Measurements from ENCODE around the gene SLC35B4.
"Not testable (repeated sequence)": the region's sequence is repeated elsewhere in the genome, so short reads cannot be mapped to it uniquely, and the experiment has no call there.

The SLC35B4 gene

GRCh38 chr7:134330974-134331373 is 14.2 kb upstream of the SLC35B4 start:
- no peak for DNase-seq

DNA sequence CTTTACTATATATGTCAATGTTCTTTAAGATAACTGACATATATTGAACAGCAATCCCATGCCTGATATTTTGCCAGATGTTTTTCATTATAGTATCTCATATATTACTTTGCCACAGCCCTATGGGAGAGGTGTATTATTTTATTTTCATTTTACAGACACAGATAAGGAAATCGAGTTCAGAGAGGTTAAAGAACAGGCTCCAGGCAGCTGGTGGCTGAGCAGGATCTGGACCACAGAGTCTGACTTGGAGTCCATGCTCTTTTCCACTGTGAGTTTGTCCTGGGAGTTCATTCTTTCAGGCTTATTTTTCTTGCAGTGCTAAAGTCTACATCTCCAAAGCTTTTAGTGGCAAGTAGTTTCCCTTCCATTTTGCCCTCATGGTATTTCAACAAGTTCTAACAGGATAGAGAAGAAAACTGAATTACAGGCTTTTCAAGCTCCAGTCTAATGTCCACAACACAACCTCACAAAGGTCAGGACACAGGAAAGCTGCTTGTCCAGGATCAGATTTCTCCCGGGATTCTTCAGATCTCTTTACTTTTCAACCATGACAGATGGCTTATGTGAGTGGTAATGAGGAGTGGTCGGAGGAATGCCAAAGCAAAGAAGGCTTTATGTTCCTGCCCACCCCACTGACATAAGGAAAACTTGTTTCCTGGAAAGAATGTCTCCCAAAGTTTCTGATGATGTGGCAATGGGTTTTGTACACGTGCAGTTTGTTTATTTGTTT is 13.1 kb upstream of the SLC35B4 start:
- no peak for DNase-seq

DNA sequence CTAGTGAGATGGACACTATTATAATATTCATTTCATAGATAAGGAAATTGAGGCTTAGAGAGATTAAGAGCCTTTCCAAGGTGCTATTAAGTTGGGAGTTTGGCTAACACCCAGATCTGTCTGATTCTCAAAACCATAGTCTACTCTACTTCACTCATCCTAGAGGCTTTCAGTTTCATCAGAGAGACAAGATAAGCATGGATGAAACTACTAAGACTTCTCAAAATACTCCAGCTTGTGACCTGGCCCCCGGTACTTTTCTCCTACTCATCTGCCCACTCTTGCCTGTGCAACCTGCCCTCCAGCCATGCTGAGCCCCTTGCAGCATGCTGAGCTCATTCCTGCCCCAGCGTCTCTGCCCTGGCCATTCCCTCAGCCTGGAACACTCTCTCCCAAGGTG is 12.2 kb upstream of the SLC35B4 start:
- no peak for DNase-seq

- peak; percentile 47 to 61 for DNase-seq
These were observed 11.2 kb upstream of the SLC35B4 start for GRCh38 chr7:134327896-134328295.

DNA sequence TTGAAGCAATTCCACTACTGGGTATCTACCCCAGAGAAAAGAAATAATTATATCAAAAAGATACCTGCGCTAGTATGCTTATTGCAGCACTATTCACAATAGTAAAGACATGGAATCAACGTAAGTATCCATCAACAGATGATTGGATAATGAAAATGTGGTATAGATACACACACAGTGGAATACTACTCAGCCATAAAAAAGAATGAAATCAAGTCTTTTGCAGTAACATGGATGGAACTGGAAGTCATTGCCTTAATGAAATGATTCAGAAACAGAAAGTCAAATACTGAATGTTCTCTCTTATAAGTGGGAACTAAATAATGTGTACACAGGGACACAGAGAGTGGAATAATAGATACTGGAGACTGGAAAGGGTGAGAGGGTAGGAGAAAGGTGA is 7.4 kb upstream of the SLC35B4 start:
- DNase-seq: no peak

- no peak for DNase-seq
These were observed 3.5 kb upstream of the SLC35B4 start for GRCh38 chr7:134320201-134320600.

DNA sequence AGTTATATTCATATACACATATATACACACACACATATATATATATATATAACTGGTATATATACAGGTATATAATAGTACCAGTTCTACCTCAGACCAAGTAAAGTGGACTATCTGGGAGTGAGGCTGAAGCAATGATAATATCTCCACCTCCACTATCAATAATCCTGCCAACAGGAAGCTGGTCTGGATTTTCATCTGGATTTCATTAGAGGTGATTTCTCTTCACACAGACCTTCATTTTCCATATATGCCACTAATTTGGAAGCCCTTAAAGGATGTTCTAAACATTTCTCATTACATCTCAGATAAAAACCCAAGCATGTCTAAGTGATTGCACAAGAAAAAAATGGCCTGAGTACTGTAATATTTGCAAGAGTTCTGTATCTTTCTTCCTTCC is 1.7 kb upstream of the SLC35B4 start:
- no peak for DNase-seq

DNA sequence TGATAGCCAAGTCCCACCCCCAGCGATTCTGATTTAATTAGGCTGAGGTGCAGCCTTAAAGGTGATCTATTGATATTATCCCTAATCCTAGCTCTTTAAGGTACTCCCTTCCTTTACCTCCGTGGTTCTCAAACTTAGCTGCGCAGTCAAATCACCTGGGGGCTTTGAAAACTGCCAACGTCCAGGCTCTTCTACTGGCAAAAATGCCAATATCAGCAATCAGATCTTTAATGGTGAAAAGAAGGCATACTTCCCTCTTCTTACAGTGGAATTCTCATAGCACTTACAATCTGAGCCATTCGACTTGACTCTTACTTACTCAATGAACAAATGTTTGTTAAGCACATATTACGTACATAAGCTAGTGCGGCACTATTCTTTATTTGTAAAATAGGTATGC is 704 bp upstream of the SLC35B4 start:
- no peak for DNase-seq

- DNase-seq: no peak
These were observed 821 bp downstream of the SLC35B4 start for GRCh38 chr7:134315679-134316538.

GRCh38 chr7:134313543-134313942 is 3.2 kb downstream of the SLC35B4 start:
- DNase-seq: no peak

GRCh38 chr7:134312717-134313116 is 4.0 kb downstream of the SLC35B4 start:
- DNase-seq: no peak

- DNase-seq: no peak
These were observed 4.9 kb downstream of the SLC35B4 start for GRCh38 chr7:134311807-134312206.

DNA sequence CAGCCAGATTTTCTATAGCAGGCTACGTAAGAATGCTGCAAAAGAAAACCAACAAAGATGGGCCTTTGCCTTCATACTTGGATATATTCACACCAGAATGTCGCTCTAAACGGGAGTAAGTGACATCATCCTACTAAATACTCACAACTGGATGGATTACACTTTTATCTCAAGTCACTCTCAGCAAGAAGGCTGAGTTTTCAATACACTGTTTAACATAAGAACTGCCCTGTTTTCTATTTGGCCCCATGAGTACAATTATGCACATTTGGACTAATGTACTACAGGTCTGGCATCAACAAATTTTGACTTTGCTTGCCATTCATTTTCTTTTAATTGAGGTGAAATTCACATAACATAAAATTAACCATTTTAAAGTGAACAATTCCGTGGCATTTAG is 8.2 kb downstream of the SLC35B4 start:
- DNase-seq: no peak

DNA sequence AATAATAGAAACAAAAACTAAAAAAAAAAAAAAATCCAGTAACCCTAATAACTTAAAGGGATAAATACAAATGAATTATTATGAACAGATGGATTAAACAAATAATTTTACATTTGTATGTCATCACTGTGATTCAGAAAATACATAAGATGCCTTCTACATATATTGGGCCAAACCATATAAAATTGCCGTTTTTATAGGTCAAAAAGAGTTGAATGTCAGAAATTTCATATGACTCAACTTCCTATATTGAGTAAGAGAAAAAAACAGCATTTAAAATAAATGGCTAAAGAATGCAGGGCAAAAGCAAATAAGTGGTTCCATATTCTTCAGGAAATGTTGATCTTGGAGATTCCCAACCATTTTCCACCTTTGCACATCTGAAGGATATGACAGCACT is 9.4 kb downstream of the SLC35B4 start:
- no peak for DNase-seq

DNA sequence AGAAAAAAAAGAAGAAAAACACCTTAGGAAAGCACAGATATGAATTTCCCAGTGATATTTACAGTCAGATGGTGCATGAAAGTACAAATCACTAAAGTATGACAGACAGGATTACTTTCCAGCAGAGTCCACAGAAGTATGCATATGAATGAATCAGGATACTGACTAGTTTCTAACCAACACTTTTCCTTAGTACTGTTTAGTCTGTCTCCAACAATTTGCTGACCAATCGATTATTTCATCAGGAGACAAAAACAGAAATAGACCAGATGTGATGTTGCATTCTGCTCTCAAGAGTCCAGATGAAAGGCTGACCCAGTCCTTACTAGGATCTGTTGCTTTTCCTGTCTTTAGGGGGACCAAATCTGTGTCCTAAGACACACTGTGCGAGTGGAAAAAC is 14.6 kb downstream of the SLC35B4 start:
- DNase-seq: no peak

- no peak for DNase-seq
These were observed 15.1 kb downstream of the SLC35B4 start for GRCh38 chr7:134301592-134301991.

GRCh38 chr7:134300988-134301387 is 15.7 kb downstream of the SLC35B4 start:
- no peak for DNase-seq

- DNase-seq: no peak
These were observed 17.6 kb downstream of the SLC35B4 start for GRCh38 chr7:134298902-134299683.

GRCh38 chr7:134297489-134297888 is 19.2 kb downstream of the SLC35B4 start:
- DNase-seq: no peak

GRCh38 chr7:134295982-134296381 is 20.7 kb downstream of the SLC35B4 start:
- DNase-seq: not testable (repeated sequence)

GRCh38 chr7:134293002-134293740 is 23.6 kb downstream of the SLC35B4 start:
- no peak for DNase-seq

DNA sequence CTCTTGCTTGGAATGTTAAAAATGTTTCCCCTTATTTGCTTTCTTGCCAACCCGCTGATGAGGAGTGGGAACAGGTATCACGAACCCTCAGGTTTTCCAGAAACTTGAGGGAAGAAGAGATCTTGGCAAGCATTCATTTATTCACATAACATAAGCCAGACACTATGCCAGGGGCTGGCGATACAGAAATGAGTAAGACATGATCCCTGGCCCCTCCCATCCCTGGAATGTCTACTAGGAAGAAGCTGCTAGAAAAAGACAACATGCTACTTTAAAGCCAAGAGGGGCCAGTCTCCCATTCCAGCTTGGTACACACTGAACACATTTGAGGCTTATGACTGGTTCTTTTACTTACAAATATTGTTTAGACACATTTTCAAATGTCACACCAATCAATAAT is 26.4 kb downstream of the SLC35B4 start:
- DNase-seq: no peak

DNA sequence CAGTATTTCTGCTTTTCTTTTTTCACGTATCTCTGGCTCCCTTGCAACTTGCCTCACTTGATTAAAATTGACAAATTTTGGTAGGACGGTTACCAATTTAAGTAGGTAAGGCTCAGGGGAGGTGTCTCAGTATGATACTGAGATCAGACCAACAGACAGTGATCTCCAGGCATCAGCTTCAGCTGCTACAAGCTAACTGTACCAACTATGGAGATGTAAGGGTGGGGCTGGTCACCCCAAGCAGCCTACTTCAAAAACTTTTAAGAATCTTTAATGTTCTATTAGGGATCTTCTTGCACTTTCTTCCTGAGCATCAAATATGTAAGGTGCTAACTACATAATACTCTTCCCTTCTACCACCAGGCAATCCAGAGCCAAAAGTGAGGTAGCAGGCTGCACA is 26.9 kb downstream of the SLC35B4 start:
- no peak for DNase-seq

Data from activated CD4-positive, alpha-beta T cell treated with anti-CD3 and anti-CD28 coated beads, Interleukin-2, amount 50 U/mL, for 48 hours (primary cell).